Suprapubic skin (tissue), 4 donors: Measurements from ENCODE around the gene KCTD19.

Experiments used
- EP300 ChIP-seq: sonication (generic); formaldehyde crosslinking; IDR thresholded peaks from one replicate; pipeline ENCODE4 v1.6.1; 2017; ENCODE audit warnings: antibody characterized with exemption
- POLR2A ChIP-seq, 2 donors: fragments of 450-650 bp; IDR thresholded peaks; one replicate each; pipeline ENCODE4 v1.6.1; 2017; ENCODE audit warnings: antibody characterized with exemption in 2 of 2, mild to moderate bottlenecking in 2 of 2, moderate library complexity in 2 of 2
- POLR2AphosphoS5 ChIP-seq, 3 donors: sonication (generic); formaldehyde crosslinking; IDR thresholded peaks; one replicate each; pipeline ENCODE4 v1.6.1; 2017; ENCODE audit warnings: antibody characterized with exemption in 3 of 3
- TF ChIP-seq, protein P1 (sequence below), 2 donors: fragments of 200-600 bp in 1 of 2; fragments of 450-650 bp in 1 of 2; sonication (generic) in 1 of 2; IDR thresholded peaks; one replicate each; pipeline ENCODE4 v1.5.1; 2016 to 2019; ENCODE audit warnings: antibody characterized with exemption in 2 of 2, mild to moderate bottlenecking in 1 of 2, moderate library complexity in 1 of 2

DNA sequence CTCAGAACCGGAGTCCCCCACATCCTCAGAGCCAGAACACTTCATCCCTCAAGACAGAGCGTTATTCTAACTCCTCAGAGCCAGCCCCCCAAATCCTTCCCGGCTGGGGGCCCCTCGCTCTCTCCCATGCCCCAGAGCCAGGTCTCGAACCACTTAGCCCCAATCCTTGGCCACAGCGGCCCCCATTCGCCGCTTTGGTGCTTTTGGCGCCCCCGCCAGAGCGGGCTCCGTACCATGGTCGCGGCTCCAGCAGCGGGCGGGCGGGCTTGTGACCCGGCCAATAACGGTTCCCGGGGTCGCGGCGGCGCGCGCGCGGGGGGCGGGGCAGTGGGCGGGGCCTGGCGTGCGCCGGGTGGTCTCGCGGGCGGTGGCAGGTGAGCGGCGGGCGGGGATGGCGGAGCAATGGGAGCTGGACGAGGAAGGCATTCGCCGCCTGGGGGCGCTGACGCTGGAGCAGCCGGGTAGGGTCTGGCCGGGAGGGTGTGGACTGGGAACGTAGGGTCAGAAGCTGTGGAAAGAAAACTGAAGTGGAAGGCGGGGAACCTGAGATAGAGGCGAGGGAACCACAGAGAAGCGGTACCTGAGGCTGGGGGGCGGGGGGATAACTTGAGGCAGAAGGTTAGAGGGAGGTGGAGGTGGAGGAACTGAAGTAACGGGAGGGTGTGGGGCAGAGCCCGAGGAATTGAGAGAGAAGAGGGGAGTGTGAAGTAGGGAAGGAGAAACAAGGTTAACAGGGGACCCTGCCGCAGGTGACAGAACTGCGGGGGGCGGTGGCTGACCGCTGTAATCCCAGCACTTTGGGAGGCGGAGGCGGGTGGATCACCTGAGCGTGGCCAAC lies at the start of gene KCTD19, which contains the start of gene LRRC36:
- TF ChIP-seq, protein P1, sequence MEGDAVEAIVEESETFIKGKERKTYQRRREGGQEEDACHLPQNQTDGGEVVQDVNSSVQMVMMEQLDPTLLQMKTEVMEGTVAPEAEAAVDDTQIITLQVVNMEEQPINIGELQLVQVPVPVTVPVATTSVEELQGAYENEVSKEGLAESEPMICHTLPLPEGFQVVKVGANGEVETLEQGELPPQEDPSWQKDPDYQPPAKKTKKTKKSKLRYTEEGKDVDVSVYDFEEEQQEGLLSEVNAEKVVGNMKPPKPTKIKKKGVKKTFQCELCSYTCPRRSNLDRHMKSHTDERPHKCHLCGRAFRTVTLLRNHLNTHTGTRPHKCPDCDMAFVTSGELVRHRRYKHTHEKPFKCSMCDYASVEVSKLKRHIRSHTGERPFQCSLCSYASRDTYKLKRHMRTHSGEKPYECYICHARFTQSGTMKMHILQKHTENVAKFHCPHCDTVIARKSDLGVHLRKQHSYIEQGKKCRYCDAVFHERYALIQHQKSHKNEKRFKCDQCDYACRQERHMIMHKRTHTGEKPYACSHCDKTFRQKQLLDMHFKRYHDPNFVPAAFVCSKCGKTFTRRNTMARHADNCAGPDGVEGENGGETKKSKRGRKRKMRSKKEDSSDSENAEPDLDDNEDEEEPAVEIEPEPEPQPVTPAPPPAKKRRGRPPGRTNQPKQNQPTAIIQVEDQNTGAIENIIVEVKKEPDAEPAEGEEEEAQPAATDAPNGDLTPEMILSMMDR (IDR thresholded peaks at IDR 0.05): peak in 1 of 2 donors; percentile 51
- no peak for TF ChIP-seq POLR2A (IDR thresholded peaks at IDR 0.05)
- TF ChIP-seq POLR2AphosphoS5 (IDR thresholded peaks at IDR 0.05): no peak
- no peak for TF ChIP-seq EP300
